Panc1 (cell line): ENCODE measurements around the gene SLTM. TPM values are rescaled to one million over a fixed set of nuclear protein-coding genes. Genes with fewer than 3 reads are reported as not detected.
A peak's percentile ranks its signal among the peaks of the same experiment; 100 is the strongest.

Experiments
- ATAC-seq: fragments of 200-7000 bp; cut with Tn5 transposase; 2 replicates; pipeline ENCODE4 v1.9.1; 2020; ENCODE audit warnings: mild to moderate bottlenecking, moderate library complexity
- BruUV-seq: library from RNA; stranded (reverse); fragments of 400-500 nt; replicated peaks from 2 replicates; lab custom pipeline; 2021; lab: Mats Ljungman, UMichigan
- CTCF ChIA-PET: fragments of 300-600 bp; sonication (Branson Sonifier 250); formaldehyde crosslinking; loops from one replicate; lab custom pipeline; 2022; ENCODE audit warnings: antibody characterized with exemption; lab: Charles Lee
- POLR2A ChIA-PET: fragments of 300-600 bp; sonication (Branson Sonifier 250); formaldehyde crosslinking; loops from one replicate; lab custom pipeline; 2022; ENCODE audit warnings: antibody characterized with exemption; lab: Charles Lee
- DNase-seq: peaks from one replicate; pipeline ENCODE4 v3.0.0-alpha.2; 2010; ENCODE audit warnings: low read depth, low spot score
- H3K27ac ChIP-seq: 2 replicates; pipeline ENCODE4 v1.5.1; 2011; ENCODE audit warnings: mild to moderate bottlenecking, low read length, inconsistent platforms
- H3K27me3 ChIP-seq: fragments of 200-500 bp; sonication (Bioruptor generic); 2 replicates; pipeline ENCODE4 v1.6.0; 2014; ENCODE audit warnings: low read length, inconsistent platforms; ENCODE audit not compliant: control insufficient read depth, insufficient read depth
- H3K36me3 ChIP-seq: fragments of 200-500 bp; sonication (Bioruptor generic); 2 replicates; pipeline ENCODE4 v1.5.1; 2014; ENCODE audit warnings: inconsistent platforms, mild to moderate bottlenecking, low read length, moderate library complexity; ENCODE audit not compliant: control insufficient read depth, insufficient read depth
- H3K4me1 ChIP-seq: 2 replicates; pipeline ENCODE4 v1.5.1; 2011; ENCODE audit warnings: inconsistent platforms, mild to moderate bottlenecking, low read length, moderate library complexity; ENCODE audit not compliant: control insufficient read depth, insufficient read depth
- H3K4me3 ChIP-seq, 2 experiments: 2 replicates each; pipeline ENCODE4 v1.5.1; 2011 to 2012; ENCODE audit warnings: low read depth in 2 of 2, low read length in 2 of 2, mild to moderate bottlenecking in 2 of 2, inconsistent platforms in 1 of 2, moderate library complexity in 1 of 2
- H3K9me3 ChIP-seq: fragments of 200-500 bp; sonication (Bioruptor generic); 2 replicates; pipeline ENCODE4 v1.5.1; 2014; ENCODE audit warnings: low read depth, mild to moderate bottlenecking, inconsistent platforms, low read length, moderate library complexity; ENCODE audit not compliant: control insufficient read depth, insufficient read depth
- CTCF ChIP-seq: fragments of 450-650 bp; IDR thresholded peaks from 2 replicates; pipeline ENCODE4 v1.5.1; 2017; ENCODE audit warnings: mild to moderate bottlenecking
- POLR2AphosphoS5 ChIP-seq: IDR thresholded peaks from 2 replicates; pipeline ENCODE4 v1.6.1; 2012; ENCODE audit warnings: mild to moderate bottlenecking, low read depth, low read length, moderate library complexity
- REST ChIP-seq, 2 experiments: IDR thresholded peaks; 2 replicates each; pipeline ENCODE4 v1.6.1; 2011 to 2012; ENCODE audit warnings: low read depth in 2 of 2, control low read depth in 1 of 2, low read length in 1 of 2, mild to moderate bottlenecking in 1 of 2, moderate library complexity in 1 of 2; ENCODE audit not compliant: insufficient read depth in 1 of 2
- SIN3A ChIP-seq: IDR thresholded peaks from 2 replicates; pipeline ENCODE4 v1.6.1; 2012; ENCODE audit warnings: low read depth, mild to moderate bottlenecking, low read length, moderate library complexity, borderline replicate concordance; ENCODE audit not compliant: insufficient read depth
- TCF7L2 ChIP-seq: IDR thresholded peaks from 2 replicates; pipeline ENCODE4 v1.6.1; 2011; ENCODE audit warnings: mild to moderate bottlenecking, low read depth, low read length, inconsistent platforms
- in situ Hi-C: cut with HindIII; loops from 2 replicates; pipeline ENCODE4 v1.10.0; 2016; ENCODE audit warnings: low sequenced_read_pairs, low pct_unique_long_range_greater_than_20kb
- intact Hi-C: fragments of 100-400 bp; cut with micrococcal nuclease; formaldehyde crosslinking; loops from one replicate; pipeline ENCODE4 v1.10.0; 2022; ENCODE audit not compliant: unreplicated experiment
- total RNA-seq: library from RNA; stranded (reverse); gene quantifications from one replicate; pipeline ENCODE4 v1.2.1, GENCODE V29; 2021; ENCODE audit not compliant: unreplicated experiment

SLTM gene
- total RNA-seq, 1 experiment from 2014 or later = 75.7 TPM

GRCh38 chr15:58910456-58910855 lies 23.0 kb downstream of the SLTM start:
- no peak for DNase-seq
- CTCF ChIA-PET = no interaction called here
- in situ Hi-C loops (no loop called here), intact Hi-C loops (no loop called here)
- no TSS peak for BruUV-seq
- Histone ChIP-seq H3K9me3 (no peaks in the 10 kb centered on the region), H3K36me3 (peaks cover 36% of the 10 kb centered on the region), H3K4me3 (no peak overlapping the region), H3K27ac (no peak overlapping the region), H3K4me1 (no peaks in the 10 kb centered on the region), H3K27me3 (no peaks in the 10 kb centered on the region)
- no peak for ATAC-seq
- no peak for TF ChIP-seq CTCF
- TF ChIP-seq SIN3A = no peak
- POLR2A ChIA-PET = interaction anchor here (0.6 kb wide), 1 partner anchor 253 kb away, joined by 3 read pairs; no protein-coding TSS in a partner anchor

GRCh38 chr15:58909616-58910015 lies 23.9 kb downstream of the SLTM start:
- POLR2A ChIA-PET = interaction anchor here (0.5 kb wide), 1 partner anchor 683 kb away, joined by 31 read pairs; no protein-coding TSS in a partner anchor
- Histone ChIP-seq H3K27ac (no peak overlapping the region), H3K9me3 (no peaks in the 10 kb centered on the region), H3K36me3 (peaks cover 35% of the 10 kb centered on the region), H3K4me1 (no peaks in the 10 kb centered on the region), H3K4me3 (no peak overlapping the region), H3K27me3 (no peaks in the 10 kb centered on the region)
- intact Hi-C loops = no loop called here
- BruUV-seq = no TSS peak
- in situ Hi-C loops = no loop called here
- CTCF ChIA-PET = interaction anchor here (0.6 kb wide), 1 partner anchor 721 kb away, joined by 6 read pairs; no protein-coding TSS in a partner anchor
- TF ChIP-seq POLR2AphosphoS5 (no peak), REST (IDR thresholded peaks at IDR 0.05; ENCODE audit: insufficient read depth in 1 of 2, low read depth in 2 of 2, low read length in 1 of 2) (no peak), CTCF (no peak), TCF7L2 (no peak), SIN3A (no peak)
- DNase-seq (no peak), ATAC-seq (0 out of 2 replicates have a peak, but pooled peaks have one; percentile 48)
